AG04450 (cell line): ENCODE results near the gene CERKL. TPM values are rescaled to one million over a fixed set of nuclear protein-coding genes. Genes with fewer than 3 reads are reported as not detected.

Experiments
- CTCF ChIA-PET: fragments of 300-600, 350-600 bp; formaldehyde crosslinking; extraction: SDS; loops from one replicate; lab custom pipeline; 2022; ENCODE audit warnings: antibody characterized with exemption, inconsistent platforms; lab: Charles Lee
- POLR2A ChIA-PET: fragments of 350-600 bp; formaldehyde crosslinking; extraction: SDS; loops from one replicate; lab custom pipeline; 2021; ENCODE audit warnings: antibody characterized with exemption, inconsistent platforms; lab: Yijun Ruan, JAX
- DNase-seq: peaks from one replicate; pipeline ENCODE4 v3.0.0-alpha.2; 2011; ENCODE audit warnings: low read depth, low spot score
- H3K27ac ChIP-seq: one replicate; pipeline ENCODE4 v1.5.1; 2012; ENCODE audit warnings: low read depth, low read length, control low read depth
- H3K27me3 ChIP-seq: one replicate; pipeline ENCODE4 v1.6.0; 2012; ENCODE audit warnings: low read length; ENCODE audit not compliant: control insufficient read depth, insufficient read depth
- H3K4me3 ChIP-seq: 2 replicates; pipeline ENCODE4 v1.5.1; 2011; ENCODE audit warnings: mild to moderate bottlenecking, low read depth, low read length, control low read depth
- H3K9me3 ChIP-seq: 2 replicates; pipeline ENCODE4 v1.5.1; 2012; ENCODE audit warnings: low read length; ENCODE audit not compliant: control insufficient read depth, insufficient read depth
- polyA plus RNA-seq: library from polyadenylated mRNA; depleted of rRNA; stranded (reverse); fragments of >200 nt; gene quantifications from 2 replicates; pipeline ENCODE4 v1.2.3, GENCODE V29; 2011
- TF ChIP-seq, protein P1 (sequence below): IDR thresholded peaks from 2 replicates; pipeline ENCODE4 v1.5.1; 2011; ENCODE audit warnings: low read depth, low read length, control low read depth, inconsistent platforms

The CERKL gene
- polyA plus RNA-seq, 1 experiment = 0.09 TPM

DNA sequence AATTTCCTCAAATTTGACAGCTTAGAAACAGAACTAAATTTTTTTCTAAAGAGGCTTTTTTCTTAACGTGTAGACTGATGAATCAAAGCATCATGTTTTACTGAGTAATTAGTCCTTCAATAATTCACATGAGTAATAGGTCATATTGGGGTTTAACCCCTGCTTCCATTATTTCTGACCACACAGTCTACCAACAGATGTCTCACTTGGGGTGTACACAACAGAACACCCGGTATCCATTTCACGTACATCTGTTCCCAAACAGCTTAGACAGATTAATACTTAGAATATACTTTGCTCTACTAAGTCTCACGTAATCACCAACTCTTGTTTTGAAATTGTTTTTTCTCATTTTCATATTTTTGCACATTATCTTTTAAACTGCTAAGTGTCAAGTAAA, 14.8 kb downstream of the CERKL start:
- CTCF ChIA-PET = interaction anchor here (1.0 kb wide), 1 partner anchor 69 kb away, joined by 4 read pairs; no protein-coding TSS in a partner anchor
- no peaks in the 10 kb centered on the region for H3K9me3 ChIP-seq
- POLR2A ChIA-PET = interaction anchor here (0.7 kb wide), 1 partner anchor 24 kb away, joined by 3 read pairs; no protein-coding TSS in a partner anchor

DNA sequence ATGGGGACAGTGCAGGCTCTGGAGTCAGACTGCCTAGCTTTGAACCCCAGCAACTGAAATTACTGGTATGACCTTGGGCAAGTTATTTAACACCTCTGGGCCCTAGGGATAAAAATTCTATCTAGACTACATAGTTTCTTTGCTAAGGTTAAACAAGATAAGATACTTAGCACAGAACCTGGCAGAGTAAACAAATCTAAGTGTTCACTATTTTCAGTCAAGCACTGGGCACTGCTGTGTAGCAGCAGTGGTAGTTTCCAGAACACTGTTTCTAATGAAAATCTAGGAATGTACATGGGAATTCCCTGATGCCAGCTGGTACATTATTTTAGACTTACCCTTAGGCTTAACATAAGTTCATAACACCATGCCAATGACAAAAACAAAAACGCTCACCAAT, 17.2 kb downstream of the CERKL start:
- H3K27ac ChIP-seq = no peak overlapping the region
- H3K27me3 ChIP-seq = no peaks in the 10 kb centered on the region
- no peak for DNase-seq
- ChIA-PET CTCF (no interaction called here), POLR2A (no interaction called here)
- no peaks in the 10 kb centered on the region for H3K9me3 ChIP-seq
- H3K4me3 ChIP-seq = no peak overlapping the region
- TF ChIP-seq, protein P1, sequence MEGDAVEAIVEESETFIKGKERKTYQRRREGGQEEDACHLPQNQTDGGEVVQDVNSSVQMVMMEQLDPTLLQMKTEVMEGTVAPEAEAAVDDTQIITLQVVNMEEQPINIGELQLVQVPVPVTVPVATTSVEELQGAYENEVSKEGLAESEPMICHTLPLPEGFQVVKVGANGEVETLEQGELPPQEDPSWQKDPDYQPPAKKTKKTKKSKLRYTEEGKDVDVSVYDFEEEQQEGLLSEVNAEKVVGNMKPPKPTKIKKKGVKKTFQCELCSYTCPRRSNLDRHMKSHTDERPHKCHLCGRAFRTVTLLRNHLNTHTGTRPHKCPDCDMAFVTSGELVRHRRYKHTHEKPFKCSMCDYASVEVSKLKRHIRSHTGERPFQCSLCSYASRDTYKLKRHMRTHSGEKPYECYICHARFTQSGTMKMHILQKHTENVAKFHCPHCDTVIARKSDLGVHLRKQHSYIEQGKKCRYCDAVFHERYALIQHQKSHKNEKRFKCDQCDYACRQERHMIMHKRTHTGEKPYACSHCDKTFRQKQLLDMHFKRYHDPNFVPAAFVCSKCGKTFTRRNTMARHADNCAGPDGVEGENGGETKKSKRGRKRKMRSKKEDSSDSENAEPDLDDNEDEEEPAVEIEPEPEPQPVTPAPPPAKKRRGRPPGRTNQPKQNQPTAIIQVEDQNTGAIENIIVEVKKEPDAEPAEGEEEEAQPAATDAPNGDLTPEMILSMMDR = no peak

More for the DNA sequence above, 14.8 kb downstream of the CERKL start:
- TF ChIP-seq, protein P1 = no peak
- Histone ChIP-seq H3K4me3 (no peak overlapping the region), H3K27me3 (no peaks in the 10 kb centered on the region), H3K27ac (no peak overlapping the region)
- no peak for DNase-seq

DNA sequence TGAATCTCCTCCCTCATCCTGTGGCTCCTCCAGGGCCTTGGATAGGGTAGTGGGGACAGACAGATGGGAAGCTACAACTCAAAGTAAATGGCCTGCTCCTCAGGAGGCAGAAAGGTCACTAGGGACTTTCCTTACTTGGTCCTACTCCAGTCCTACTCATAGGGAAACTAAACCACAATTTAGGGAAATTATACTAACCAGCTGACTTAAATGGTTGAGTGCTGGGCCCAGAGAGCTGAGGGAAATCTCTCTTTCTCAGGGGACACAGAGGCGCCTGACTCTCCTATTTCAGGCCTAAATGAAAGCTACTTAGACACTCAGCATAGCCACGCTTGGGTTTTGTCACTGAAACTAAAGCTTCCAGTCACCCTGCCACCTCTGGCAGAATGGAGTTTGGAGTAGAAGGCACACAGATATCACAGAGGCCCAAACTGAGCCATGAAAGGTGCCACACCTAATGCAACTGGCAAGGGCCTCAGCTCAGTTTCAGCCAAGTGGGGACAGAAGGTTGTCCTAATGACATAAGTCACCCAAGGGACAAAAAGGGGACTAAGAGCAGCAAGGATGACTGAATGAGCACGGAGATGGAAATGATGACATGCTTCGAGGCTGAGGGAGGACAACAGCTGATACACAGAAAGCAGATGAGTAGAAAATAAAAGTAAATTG, 24.0 kb downstream of the CERKL start:
- no peak for DNase-seq
- CTCF ChIA-PET = no interaction called here

DNA sequence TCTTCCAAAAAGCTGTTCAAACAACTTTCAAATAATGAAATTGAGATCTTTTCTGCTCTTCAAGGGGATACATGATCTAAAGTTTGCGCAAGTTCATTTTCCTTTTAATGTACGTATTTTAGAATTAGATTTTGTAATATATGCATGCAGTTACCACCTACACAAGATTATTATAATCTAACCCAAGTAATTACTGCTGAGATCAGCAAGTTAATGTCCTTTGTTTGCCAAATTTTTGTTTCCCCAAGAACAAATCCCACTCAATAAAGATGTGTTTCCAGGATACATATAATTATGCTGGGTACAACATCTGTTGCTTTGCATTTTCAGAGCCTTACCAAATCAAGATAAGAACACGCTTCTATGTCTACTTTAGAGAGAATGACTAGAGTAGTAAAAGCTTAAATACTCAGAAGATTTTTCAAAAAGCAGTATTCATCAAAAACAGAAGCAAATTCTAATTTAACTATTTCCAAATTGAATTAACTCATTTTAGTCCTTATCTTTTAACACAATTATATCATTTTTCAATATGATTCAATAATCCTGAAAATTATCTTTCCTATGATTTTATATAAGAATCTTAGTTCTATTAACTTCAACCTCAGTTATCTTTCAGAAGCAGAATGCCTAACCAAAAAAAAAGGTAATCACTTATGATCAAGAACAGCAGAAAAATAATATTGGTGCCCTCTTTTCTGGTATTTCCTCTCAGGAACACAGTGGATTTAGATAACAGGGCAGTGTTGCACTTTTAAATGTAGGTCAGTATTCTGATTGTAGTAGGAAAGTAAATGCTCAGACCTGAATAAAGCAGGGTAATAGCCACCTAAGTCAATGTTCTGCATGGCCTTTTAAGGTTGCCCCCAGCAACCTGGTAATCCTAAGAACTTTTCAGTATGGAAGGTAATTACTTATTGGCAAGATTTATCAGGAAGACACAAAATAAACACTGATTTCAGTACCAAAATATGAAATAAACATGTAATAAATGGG, 28.0 kb downstream of the CERKL start:
- peaks cover 2% of the 10 kb centered on the region for H3K27me3 ChIP-seq
- no peak for DNase-seq
- H3K9me3 ChIP-seq = no peaks in the 10 kb centered on the region
- H3K4me3 ChIP-seq = no peak overlapping the region
- POLR2A ChIA-PET = no interaction called here
- CTCF ChIA-PET = no interaction called here
- H3K27ac ChIP-seq = no peak overlapping the region
- TF ChIP-seq, protein P1 = no peak

More for the DNA sequence above, 24.0 kb downstream of the CERKL start:
- Histone ChIP-seq H3K27me3 (peaks cover 2% of the 10 kb centered on the region), H3K27ac (no peak overlapping the region), H3K9me3 (no peaks in the 10 kb centered on the region), H3K4me3 (no peak overlapping the region)
- TF ChIP-seq, protein P1 = no peak
- POLR2A ChIA-PET = no interaction called here
